Measurements from ENCODE around the gene GEMIN7. TPM values are rescaled to one million over a fixed set of nuclear protein-coding genes. Genes with fewer than 3 reads are reported as not detected.
A peak's percentile ranks its signal among the peaks of the same experiment; 100 is the strongest.

Gene GEMIN7
- total RNA-seq, 3 donors from 2014 or later = 21.3 to 35.1 (median 22.1) TPM

GRCh38 chr19:45037393-45038169, 41.5 kb upstream of the GEMIN7 start:
- no peaks in the 10 kb centered on the region for H3K9me3 ChIP-seq
- no peaks in the 10 kb centered on the region for H3K27me3 ChIP-seq
- H3K27ac ChIP-seq = no peak overlapping the region
- peaks cover 8 to 14% of the 10 kb centered on the region in 2 donors for H3K4me1 ChIP-seq
- H3K4me3 ChIP-seq = no peak overlapping the region
- DNase-seq (ENCODE audit: low spot score in 2 of 2) = no peak
- H3K36me3 ChIP-seq = no peaks in the 10 kb centered on the region
- TF ChIP-seq CTCF (IDR thresholded peaks at IDR 0.05) (no peak), POLR2AphosphoS5 (IDR thresholded peaks at IDR 0.05) (no peak), POLR2A (IDR thresholded peaks at IDR 0.05) (no peak)
- intact Hi-C loops (cut with DNase I; ENCODE audit: low total_unique reads) = no loop called here

- Histone ChIP-seq H3K36me3 (no peaks in the 10 kb centered on the region), H3K27ac (peak within 1 kb of the TSS; percentile 95 to 96), H3K4me1 (peaks cover 8 to 14% of the 10 kb centered on the region in 2 donors), H3K4me3 (peak within 1 kb of the TSS; percentile 82 to 91 (median 86)), H3K9me3 (no peaks in the 10 kb centered on the region), H3K27me3 (no peaks in the 10 kb centered on the region)
- DNase-seq (ENCODE audit: low spot score in 2 of 2) = peak; percentile 84 to 92
- intact Hi-C loops (cut with DNase I; ENCODE audit: low total_unique reads) = no loop called here
- TF ChIP-seq CTCF (IDR thresholded peaks at IDR 0.05) (no peak), POLR2A (IDR thresholded peaks at IDR 0.05) (peak; percentile 93), POLR2AphosphoS5 (IDR thresholded peaks at IDR 0.05) (peak; percentile 95 to 98 (median 98))
Measured at GRCh38 chr19:45038931-45039893, 39.8 kb upstream of the GEMIN7 start, which contains the start of gene CLASRP. CLASRP (plus strand) TSS chr19:45039045; CDS start chr19:45040213, 1,168 bp downstream.

DNA sequence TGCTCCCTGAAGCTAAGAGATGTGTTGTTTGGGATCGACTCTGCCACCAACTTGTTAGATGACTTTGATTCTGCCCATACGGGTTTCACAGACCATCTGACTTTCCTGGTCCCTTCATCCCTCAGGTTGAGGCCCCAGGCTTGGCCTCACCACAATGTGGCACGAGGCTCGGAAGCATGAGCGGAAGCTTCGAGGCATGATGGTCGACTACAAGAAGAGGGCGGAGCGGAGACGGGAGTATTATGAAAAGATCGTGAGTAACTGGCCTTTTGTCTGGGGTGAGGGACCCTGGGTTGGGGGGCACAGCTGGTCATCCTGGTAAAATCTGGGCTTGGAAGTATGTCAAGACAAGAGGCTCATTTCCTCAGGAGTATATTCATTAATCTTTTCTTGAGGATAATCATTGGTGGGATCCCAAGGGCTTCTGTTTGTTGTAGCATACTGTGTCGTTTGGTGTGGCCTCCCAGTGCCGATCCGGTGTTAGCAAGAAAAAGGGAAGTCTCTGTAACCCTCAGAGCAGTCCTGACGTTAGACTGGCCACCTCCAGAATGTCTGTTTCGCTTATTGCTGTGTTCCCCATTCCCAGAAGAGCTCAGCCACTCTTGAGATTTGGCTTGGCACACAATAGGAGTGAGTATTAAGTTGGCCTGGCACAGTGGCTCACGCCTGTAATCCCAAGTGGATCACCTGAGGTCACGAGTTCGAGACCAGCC, 38.8 kb upstream of the GEMIN7 start:
- no peaks in the 10 kb centered on the region for H3K36me3 ChIP-seq
- TF ChIP-seq POLR2A (IDR thresholded peaks at IDR 0.05) (no peak), POLR2AphosphoS5 (IDR thresholded peaks at IDR 0.05) (no peak), CTCF (IDR thresholded peaks at IDR 0.05) (no peak)
- intact Hi-C loops (cut with DNase I; ENCODE audit: low total_unique reads) = no loop called here
- peaks cover 8 to 14% of the 10 kb centered on the region in 2 donors for H3K4me1 ChIP-seq
- DNase-seq (ENCODE audit: low spot score in 2 of 2) = no peak
- H3K27me3 ChIP-seq = no peaks in the 10 kb centered on the region
- H3K4me3 ChIP-seq = peak overlapping the region; percentile 82 to 91 (median 86)
- no peaks in the 10 kb centered on the region for H3K9me3 ChIP-seq
- H3K27ac ChIP-seq = peak overlapping the region in 1 of 2 donors; percentile 95

DNA sequence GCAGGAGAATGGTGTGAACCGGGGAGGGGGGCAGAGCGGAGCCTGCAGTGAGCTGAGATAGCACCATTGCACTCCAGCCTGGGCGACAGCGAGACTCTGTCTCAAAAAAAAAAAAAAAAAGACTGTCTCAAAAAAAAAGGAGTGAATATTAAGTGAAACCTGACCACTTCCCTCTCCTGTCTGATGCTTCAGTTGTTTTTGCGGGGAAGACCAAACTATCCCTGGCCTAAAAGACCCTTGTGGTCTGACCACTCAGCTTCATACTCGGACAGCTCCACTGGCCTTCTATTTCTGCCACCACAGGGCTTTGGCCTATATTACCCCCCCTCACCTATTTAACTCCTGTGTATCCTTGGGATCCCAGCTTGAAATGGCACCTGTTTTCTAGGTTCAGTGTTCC, 37.9 kb upstream of the GEMIN7 start:
- Histone ChIP-seq H3K36me3 (no peaks in the 10 kb centered on the region), H3K27me3 (no peaks in the 10 kb centered on the region), H3K4me3 (no peak overlapping the region), H3K4me1 (peaks cover 8 to 19% of the 10 kb centered on the region in 2 donors), H3K27ac (no peak overlapping the region), H3K9me3 (no peaks in the 10 kb centered on the region)
- TF ChIP-seq POLR2AphosphoS5 (IDR thresholded peaks at IDR 0.05) = no peak
- TF ChIP-seq CTCF (IDR thresholded peaks at IDR 0.05) = no peak
- no peak for TF ChIP-seq POLR2A (IDR thresholded peaks at IDR 0.05)
- no peak for DNase-seq (ENCODE audit: low spot score in 2 of 2)
- intact Hi-C loops (cut with DNase I; ENCODE audit: low total_unique reads) = no loop called here

Data from breast epithelium (tissue), 4 donors.